Smooth muscle cell (in vitro differentiated cells): Measurements from ENCODE around the gene VPS39. TPM values are rescaled to one million over a fixed set of nuclear protein-coding genes. Genes with fewer than 3 reads are reported as not detected.
"Not testable (repeated sequence)": the region's sequence is repeated elsewhere in the genome, so short reads cannot be mapped to it uniquely, and the experiment has no call there.

Experiments used
- DNase-seq: peaks from one replicate; lab custom pipeline; 2025; ENCODE audit not compliant: unreplicated experiment; lab: John Stamatoyannopoulos, UW
- H2AFZ ChIP-seq: fragments of 200-600 bp; sonication (generic); 2 replicates; pipeline ENCODE4 v1.6.0; 2016; ENCODE audit warnings: antibody characterized with exemption, low read depth, mild to moderate bottlenecking
- H3F3A ChIP-seq: fragments of 200-600 bp; sonication (generic); 2 replicates; pipeline ENCODE4 v1.6.0; 2017; ENCODE audit warnings: antibody characterized with exemption, low read depth
- H3K27ac ChIP-seq: fragments of 200-600 bp; sonication (generic); 2 replicates; pipeline ENCODE4 v1.5.1; 2016; ENCODE audit warnings: low read depth, mild to moderate bottlenecking
- H3K27me3 ChIP-seq: fragments of 200-600 bp; sonication (generic); 2 replicates; pipeline ENCODE4 v1.6.1; 2016; ENCODE audit warnings: low read depth, mild to moderate bottlenecking
- H3K36me3 ChIP-seq: fragments of 200-600 bp; sonication (generic); 2 replicates; pipeline ENCODE4 v1.5.1; 2016; ENCODE audit warnings: low read depth
- H3K4me1 ChIP-seq: fragments of 200-600 bp; sonication (generic); 2 replicates; pipeline ENCODE4 v1.5.1; 2016; ENCODE audit warnings: low read depth
- H3K4me2 ChIP-seq: fragments of 200-600 bp; sonication (generic); 2 replicates; pipeline ENCODE4 v1.6.0; 2016; ENCODE audit warnings: mild to moderate bottlenecking
- H3K4me3 ChIP-seq: fragments of 200-600 bp; sonication (generic); 2 replicates; pipeline ENCODE4 v1.5.1; 2016; ENCODE audit warnings: mild to moderate bottlenecking
- H3K79me2 ChIP-seq: fragments of 200-600 bp; sonication (generic); 2 replicates; pipeline ENCODE4 v1.6.0; 2016; ENCODE audit warnings: low read depth, mild to moderate bottlenecking
- H3K9ac ChIP-seq: fragments of 200-600 bp; sonication (generic); 2 replicates; pipeline ENCODE4 v1.6.0; 2016; ENCODE audit warnings: low read depth
- H3K9me3 ChIP-seq: fragments of 200-600 bp; sonication (generic); replicated peaks from 2 replicates; pipeline ENCODE4 v1.5.1; 2016; ENCODE audit warnings: low read depth
- H4K20me1 ChIP-seq: fragments of 200-600 bp; sonication (generic); 2 replicates; pipeline ENCODE4 v1.6.0; 2016; ENCODE audit warnings: low read depth
- CTCF ChIP-seq: fragments of 200-600 bp; sonication (generic); IDR thresholded peaks from 2 replicates; pipeline ENCODE4 v1.5.1; 2017; ENCODE audit warnings: borderline replicate concordance, mild to moderate bottlenecking, antibody characterized with exemption; ENCODE audit not compliant: insufficient read depth, poor library complexity, severe bottlenecking
- WGBS: methylation state at CpG from one replicate; pipeline ENCODE4 v1.1.7; 2016; ENCODE audit warnings: low lambda C conversion rate; 5-methylcytosine and 5-hydroxymethylcytosine counted together
- polyA plus RNA-seq: library from polyadenylated mRNA; unstranded; fragments of >200 nt; fragmentation: Nextera tagmentation; extraction: Ambion mirVana; gene quantifications from 2 replicates; pipeline ENCODE4 v1.2.1, GENCODE V29; 2016
- total RNA-seq: library from RNA; depleted of rRNA; stranded (reverse); fragments of >200 nt; gene quantifications from 2 replicates; pipeline ENCODE4 v1.2.3, GENCODE V29; 2014

The VPS39 gene
- total and polyA plus RNA-seq, 2 experiments from 2014 or later, result 35.0 to 41.2 TPM

GRCh38 chr15:42239528-42240182 is 31.6 kb upstream of the VPS39 start:
- no peaks in the 10 kb centered on the region for H3K9me3 ChIP-seq
- peaks cover 15% of the 10 kb centered on the region for H4K20me1 ChIP-seq
- H2AFZ ChIP-seq, result no peak overlapping the region
- no peaks in the 10 kb centered on the region for H3K4me1 ChIP-seq
- no peak overlapping the region for H3K4me3 ChIP-seq
- DNase-seq, result no peak
- no peaks in the 10 kb centered on the region for H3K27me3 ChIP-seq
- no peaks in the 10 kb centered on the region for H3F3A ChIP-seq
- H3K4me2 ChIP-seq, result no peak overlapping the region
- no peak overlapping the region for H3K27ac ChIP-seq
- H3K36me3 ChIP-seq, result peaks cover 34% of the 10 kb centered on the region
- TF ChIP-seq CTCF, result no peak
- H3K9ac ChIP-seq, result no peak overlapping the region
- peaks cover 9% of the 10 kb centered on the region for H3K79me2 ChIP-seq

GRCh38 chr15:42233107-42233506 is 25.0 kb upstream of the VPS39 start:
- Histone ChIP-seq H3K27me3 (no peaks in the 10 kb centered on the region), H3K36me3 (peaks cover 35% of the 10 kb centered on the region), H2AFZ (no peak overlapping the region), H3K79me2 (no peaks in the 10 kb centered on the region), H3K27ac (peak overlapping the region; percentile 8), H3K4me2 (no peak overlapping the region), H3F3A (no peaks in the 10 kb centered on the region), H3K9me3 (no peaks in the 10 kb centered on the region), H3K9ac (no peak overlapping the region), H3K4me1 (no peaks in the 10 kb centered on the region), H3K4me3 (no peak overlapping the region), H4K20me1 (peaks cover 20% of the 10 kb centered on the region)
- WGBS, result 96% methylated on average over 2 of the region's 2 CpGs
- no peak for DNase-seq
- TF ChIP-seq CTCF, result no peak

GRCh38 chr15:42232606-42233005 is 24.5 kb upstream of the VPS39 start:
- no peaks in the 10 kb centered on the region for H3F3A ChIP-seq
- peaks cover 20% of the 10 kb centered on the region for H4K20me1 ChIP-seq
- H3K9ac ChIP-seq, result no peak overlapping the region
- H3K4me3 ChIP-seq, result no peak overlapping the region
- no peak for TF ChIP-seq CTCF
- no peaks in the 10 kb centered on the region for H3K4me1 ChIP-seq
- no peaks in the 10 kb centered on the region for H3K9me3 ChIP-seq
- DNase-seq, result no peak
- WGBS, result 61% methylated on average over 5 of the region's 5 CpGs
- peaks cover 34% of the 10 kb centered on the region for H3K36me3 ChIP-seq
- H2AFZ ChIP-seq, result no peak overlapping the region
- no peak overlapping the region for H3K4me2 ChIP-seq
- H3K79me2 ChIP-seq, result no peaks in the 10 kb centered on the region
- H3K27me3 ChIP-seq, result no peaks in the 10 kb centered on the region
- H3K27ac ChIP-seq, result peak overlapping the region; percentile 8

- Histone ChIP-seq H3K79me2 (no peaks in the 10 kb centered on the region), H3K9ac (no peak overlapping the region), H3K4me1 (no peaks in the 10 kb centered on the region), H3K36me3 (peaks cover 27% of the 10 kb centered on the region), H4K20me1 (peaks cover 20% of the 10 kb centered on the region), H3K9me3 (no peaks in the 10 kb centered on the region), H3K4me3 (no peak overlapping the region), H3K4me2 (no peak overlapping the region), H3K27ac (no peak overlapping the region), H3K27me3 (no peaks in the 10 kb centered on the region), H3F3A (no peaks in the 10 kb centered on the region), H2AFZ (no peak overlapping the region)
- no peak for DNase-seq
- 94% methylated on average over 1 of the region's 1 CpG for WGBS
- TF ChIP-seq CTCF, result no peak
Observed at GRCh38 chr15:42231088-42231487, 23.0 kb upstream of the VPS39 start.

- H3K27ac ChIP-seq, DNase-seq, H3K4me1 ChIP-seq, H3K9ac ChIP-seq, H3K27me3 ChIP-seq, H3F3A ChIP-seq, H3K79me2 ChIP-seq, H3K9me3 ChIP-seq, H2AFZ ChIP-seq, H3K4me3 ChIP-seq, H3K4me2 ChIP-seq: not testable (repeated sequence)
- Histone ChIP-seq H4K20me1 (peaks cover 18% of the 10 kb centered on the region), H3K36me3 (peaks cover 23% of the 10 kb centered on the region)
- 95% methylated on average over 5 of the region's 5 CpGs for WGBS
Observed at GRCh38 chr15:42228981-42229380, 20.9 kb upstream of the VPS39 start.
